WTC11 (cell line): Measurements from ENCODE around the gene DHRS7.

Experiments used
- CBFB ChIP-seq: sonication (generic); formaldehyde crosslinking; IDR thresholded peaks from 2 replicates; pipeline ENCODE4 v1.8.1; 2022; ENCODE audit warnings: mild to moderate bottlenecking, low read depth, missing genetic modification reagents
- FOXJ3 ChIP-seq: sonication (generic); formaldehyde crosslinking; IDR thresholded peaks from 2 replicates; pipeline ENCODE4 v1.9.0; 2021; ENCODE audit warnings: missing genetic modification reagents, mild to moderate bottlenecking, borderline replicate concordance
- MAX ChIP-seq: sonication (generic); formaldehyde crosslinking; IDR thresholded peaks from 2 replicates; pipeline ENCODE4 v1.8.0; 2022; ENCODE audit warnings: mild to moderate bottlenecking, missing genetic modification reagents
- USF2 ChIP-seq: sonication (generic); formaldehyde crosslinking; IDR thresholded peaks from 2 replicates; pipeline ENCODE4 v1.8.1; 2023; ENCODE audit warnings: mild to moderate bottlenecking, missing genetic modification reagents, moderate library complexity
- ZNF138 ChIP-seq: sonication (generic); formaldehyde crosslinking; conservative IDR thresholded peaks from 2 replicates; pipeline ENCODE4 v1.8.1; 2022; ENCODE audit warnings: mild to moderate bottlenecking, moderate library complexity, missing genetic modification reagents
- ZNF423 ChIP-seq: fragments of 250-450 bp; sonication (Bioruptor Pico); IDR thresholded peaks from 2 replicates; pipeline ENCODE4 v2.1.2; 2022; ENCODE audit warnings: mild to moderate bottlenecking, moderate library complexity
- ZNF671 ChIP-seq: fragments of 250-450 bp; sonication (Bioruptor Pico); IDR thresholded peaks from 2 replicates; pipeline ENCODE4 v1.8.0; 2021; ENCODE audit warnings: mild to moderate bottlenecking
- TF ChIP-seq, protein P1 (sequence below): fragments of 200-600 bp; IDR thresholded peaks from 2 replicates; pipeline ENCODE4 v1.8.0; 2022; ENCODE audit warnings: antibody characterized with exemption
- TF ChIP-seq, protein P2 (sequence below): sonication (generic); formaldehyde crosslinking; IDR thresholded peaks from 2 replicates; pipeline ENCODE4 v1.8.0; 2022; ENCODE audit warnings: mild to moderate bottlenecking, missing genetic modification reagents

DNA sequence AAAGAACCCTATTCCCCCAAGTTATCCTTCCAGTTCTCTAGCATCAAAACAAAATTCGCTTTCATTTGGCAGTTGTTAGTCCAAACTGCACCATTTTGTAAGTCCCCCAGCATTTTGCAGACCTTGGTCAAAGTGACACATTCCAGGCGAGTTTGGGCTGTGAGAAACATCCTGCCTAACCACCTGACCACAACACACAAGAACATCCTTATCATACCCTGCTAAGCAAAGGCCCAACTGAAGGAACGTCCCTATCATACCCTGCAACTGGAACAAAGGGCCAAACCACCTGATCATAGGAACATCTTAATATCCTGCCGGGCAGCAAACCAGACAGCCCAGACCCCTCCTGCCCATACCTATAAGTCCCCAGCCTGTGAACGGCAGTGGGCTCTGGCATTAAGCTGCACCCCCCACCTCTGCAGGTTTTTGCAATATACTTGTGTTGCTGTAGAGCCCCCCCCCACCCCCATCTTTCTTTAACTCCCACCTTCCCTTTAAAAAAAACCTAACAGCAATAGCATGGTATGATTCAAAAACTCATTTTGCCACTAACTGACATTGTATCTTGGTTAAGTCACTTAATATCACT, 70.8 kb downstream of the DHRS7 start:
- TF ChIP-seq ZNF671 (CRISPR knock-in tag) (no peak), MAX (CRISPR knock-in tag) (no peak), ZNF138 (no peak), CBFB (no peak), USF2 (CRISPR knock-in tag) (0 out of 2 replicates have a peak, but pooled peaks have one; percentile 22), FOXJ3 (CRISPR knock-in tag) (no peak), ZNF423 (CRISPR knock-in tag) (no peak)
- TF ChIP-seq, protein P1, sequence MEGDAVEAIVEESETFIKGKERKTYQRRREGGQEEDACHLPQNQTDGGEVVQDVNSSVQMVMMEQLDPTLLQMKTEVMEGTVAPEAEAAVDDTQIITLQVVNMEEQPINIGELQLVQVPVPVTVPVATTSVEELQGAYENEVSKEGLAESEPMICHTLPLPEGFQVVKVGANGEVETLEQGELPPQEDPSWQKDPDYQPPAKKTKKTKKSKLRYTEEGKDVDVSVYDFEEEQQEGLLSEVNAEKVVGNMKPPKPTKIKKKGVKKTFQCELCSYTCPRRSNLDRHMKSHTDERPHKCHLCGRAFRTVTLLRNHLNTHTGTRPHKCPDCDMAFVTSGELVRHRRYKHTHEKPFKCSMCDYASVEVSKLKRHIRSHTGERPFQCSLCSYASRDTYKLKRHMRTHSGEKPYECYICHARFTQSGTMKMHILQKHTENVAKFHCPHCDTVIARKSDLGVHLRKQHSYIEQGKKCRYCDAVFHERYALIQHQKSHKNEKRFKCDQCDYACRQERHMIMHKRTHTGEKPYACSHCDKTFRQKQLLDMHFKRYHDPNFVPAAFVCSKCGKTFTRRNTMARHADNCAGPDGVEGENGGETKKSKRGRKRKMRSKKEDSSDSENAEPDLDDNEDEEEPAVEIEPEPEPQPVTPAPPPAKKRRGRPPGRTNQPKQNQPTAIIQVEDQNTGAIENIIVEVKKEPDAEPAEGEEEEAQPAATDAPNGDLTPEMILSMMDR = no peak
- TF ChIP-seq, protein P2, sequence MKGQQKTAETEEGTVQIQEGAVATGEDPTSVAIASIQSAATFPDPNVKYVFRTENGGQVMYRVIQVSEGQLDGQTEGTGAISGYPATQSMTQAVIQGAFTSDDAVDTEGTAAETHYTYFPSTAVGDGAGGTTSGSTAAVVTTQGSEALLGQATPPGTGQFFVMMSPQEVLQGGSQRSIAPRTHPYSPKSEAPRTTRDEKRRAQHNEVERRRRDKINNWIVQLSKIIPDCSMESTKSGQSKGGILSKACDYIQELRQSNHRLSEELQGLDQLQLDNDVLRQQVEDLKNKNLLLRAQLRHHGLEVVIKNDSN (CRISPR knock-in tag) = no peak
